ENCODE results near the gene PSTK. TPM values are rescaled to one million over a fixed set of nuclear protein-coding genes. Genes with fewer than 3 reads are reported as not detected.

Gene PSTK
- total RNA-seq, 2 experiments from 2014 or later, result 3.2 to 4.0 TPM

GRCh38 chr10:123024540-123024939 lies 44.3 kb downstream of the PSTK start:
- ChIA-PET POLR2A (no interaction called here), CTCF (interaction anchor here (1.8 to 2.1 kb wide), 2 partner anchors 8 to 19 kb away, joined by 5 to 12 read pairs; no protein-coding TSS in a partner anchor)
- Mint-ChIP-seq H3K4me1 (ENCODE audit: low read depth) (peaks cover 4% of the 10 kb centered on the region), H3K27me3 (ENCODE audit: low read depth) (no peaks in the 10 kb centered on the region), H3K9me3 (ENCODE audit: insufficient read depth) (no peaks in the 10 kb centered on the region), H3K27ac (no peak overlapping the region), H3K36me3 (ENCODE audit: low read depth) (no peaks in the 10 kb centered on the region), H3K4me3 (no peak overlapping the region)
- no peak for DNase-seq
- no peak for ATAC-seq

DNA sequence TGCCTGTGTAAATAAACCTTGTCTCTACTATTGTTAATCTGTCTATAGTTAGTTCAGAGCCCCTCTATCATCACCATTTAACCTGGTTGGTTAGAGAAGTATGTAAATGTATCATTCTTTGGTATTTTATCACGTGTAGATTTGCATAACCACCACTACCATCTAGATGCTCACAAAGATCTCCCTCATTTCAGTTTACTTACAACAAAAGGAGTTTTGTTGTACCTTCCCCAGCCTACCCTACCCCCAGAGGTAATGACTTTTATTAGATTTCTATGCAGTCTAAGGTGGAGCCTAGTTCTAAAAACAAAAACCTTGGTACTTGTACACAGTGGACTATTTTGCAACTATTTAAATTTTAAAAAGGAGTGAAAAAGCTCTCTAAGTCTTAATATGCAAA lies 46.1 kb downstream of the PSTK start:
- ChIA-PET POLR2A (no interaction called here), CTCF (no interaction called here)
- H3K4me3 Mint-ChIP-seq, result no peak overlapping the region
- no peak overlapping the region for H3K27ac Mint-ChIP-seq
- H3K36me3 Mint-ChIP-seq (ENCODE audit: low read depth), result no peaks in the 10 kb centered on the region
- H3K4me1 Mint-ChIP-seq (ENCODE audit: low read depth), result peaks cover 4% of the 10 kb centered on the region
- H3K9me3 Mint-ChIP-seq (ENCODE audit: insufficient read depth), result no peaks in the 10 kb centered on the region
- DNase-seq (no peak), ATAC-seq (no peak)
- no peaks in the 10 kb centered on the region for H3K27me3 Mint-ChIP-seq (ENCODE audit: low read depth)

DNA sequence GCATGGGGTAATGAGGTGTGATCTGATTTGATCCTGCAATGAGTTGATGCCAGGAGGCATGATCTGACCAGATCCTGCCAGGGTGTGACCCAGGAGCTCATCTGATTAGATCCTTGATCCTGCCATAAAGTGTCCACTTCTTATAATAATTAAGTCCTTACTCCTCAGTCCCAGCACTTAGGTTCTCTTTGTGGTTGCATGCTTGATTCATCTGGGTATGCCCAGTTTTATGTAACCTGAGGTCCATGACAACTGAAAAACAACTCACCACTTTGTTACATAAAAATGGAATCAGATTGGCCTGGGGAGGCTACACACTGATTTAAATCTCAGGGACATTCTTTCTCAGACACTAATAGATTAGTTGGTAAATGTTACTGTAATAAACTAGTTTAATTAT lies 47.7 kb downstream of the PSTK start:
- H3K4me3 Mint-ChIP-seq, result no peak overlapping the region
- CTCF ChIA-PET, result interaction anchor here (1.3 kb wide), 1 partner anchor 15 kb away, joined by 4 read pairs; no protein-coding TSS in a partner anchor
- H3K36me3 Mint-ChIP-seq (ENCODE audit: low read depth), result no peaks in the 10 kb centered on the region
- no peak for ATAC-seq
- peaks cover 4% of the 10 kb centered on the region for H3K4me1 Mint-ChIP-seq (ENCODE audit: low read depth)
- no peak overlapping the region for H3K27ac Mint-ChIP-seq
- H3K9me3 Mint-ChIP-seq (ENCODE audit: insufficient read depth), result no peaks in the 10 kb centered on the region
- no peak for DNase-seq
- no peaks in the 10 kb centered on the region for H3K27me3 Mint-ChIP-seq (ENCODE audit: low read depth)
- POLR2A ChIA-PET, result no interaction called here

GRCh38 chr10:123031124-123031523 lies 50.9 kb downstream of the PSTK start:
- POLR2A ChIA-PET, result no interaction called here
- no peaks in the 10 kb centered on the region for H3K4me1 Mint-ChIP-seq (ENCODE audit: low read depth)
- CTCF ChIA-PET, result interaction anchor here (1.1 kb wide), 1 partner anchor 10 kb away, joined by 5 read pairs; no protein-coding TSS in a partner anchor
- no peak for ATAC-seq
- DNase-seq, result no peak
- no peak overlapping the region for H3K4me3 Mint-ChIP-seq
- H3K27me3 Mint-ChIP-seq (ENCODE audit: low read depth), result no peaks in the 10 kb centered on the region
- H3K27ac Mint-ChIP-seq, result no peak overlapping the region
- H3K9me3 Mint-ChIP-seq (ENCODE audit: insufficient read depth), result no peaks in the 10 kb centered on the region
- peaks cover 4% of the 10 kb centered on the region for H3K36me3 Mint-ChIP-seq (ENCODE audit: low read depth)

- Mint-ChIP-seq H3K4me3 (no peak overlapping the region), H3K27me3 (ENCODE audit: low read depth) (no peaks in the 10 kb centered on the region), H3K9me3 (ENCODE audit: insufficient read depth) (no peaks in the 10 kb centered on the region), H3K4me1 (ENCODE audit: low read depth) (peaks cover 8% of the 10 kb centered on the region), H3K27ac (no peak overlapping the region), H3K36me3 (ENCODE audit: low read depth) (peaks cover 6% of the 10 kb centered on the region)
- ATAC-seq (no peak), DNase-seq (no peak)
- ChIA-PET CTCF (interaction anchor here (1.4 to 2.3 kb wide), 3 partner anchors 8 to 13 kb away, joined by 5 to 9 read pairs (median 5); no protein-coding TSS in a partner anchor), POLR2A (no interaction called here)
Measured at GRCh38 chr10:123034332-123034731, 54.1 kb downstream of the PSTK start.

- Mint-ChIP-seq H3K27ac (no peak overlapping the region), H3K9me3 (ENCODE audit: insufficient read depth) (no peaks in the 10 kb centered on the region), H3K27me3 (ENCODE audit: low read depth) (no peaks in the 10 kb centered on the region), H3K4me3 (no peak overlapping the region), H3K4me1 (ENCODE audit: low read depth) (peaks cover 11% of the 10 kb centered on the region), H3K36me3 (ENCODE audit: low read depth) (peaks cover 6% of the 10 kb centered on the region)
- POLR2A ChIA-PET, result no interaction called here
- ATAC-seq (no peak), DNase-seq (no peak)
- CTCF ChIA-PET, result no interaction called here
Measured at GRCh38 chr10:123035467-123036086, 55.4 kb downstream of the PSTK start.

DNA sequence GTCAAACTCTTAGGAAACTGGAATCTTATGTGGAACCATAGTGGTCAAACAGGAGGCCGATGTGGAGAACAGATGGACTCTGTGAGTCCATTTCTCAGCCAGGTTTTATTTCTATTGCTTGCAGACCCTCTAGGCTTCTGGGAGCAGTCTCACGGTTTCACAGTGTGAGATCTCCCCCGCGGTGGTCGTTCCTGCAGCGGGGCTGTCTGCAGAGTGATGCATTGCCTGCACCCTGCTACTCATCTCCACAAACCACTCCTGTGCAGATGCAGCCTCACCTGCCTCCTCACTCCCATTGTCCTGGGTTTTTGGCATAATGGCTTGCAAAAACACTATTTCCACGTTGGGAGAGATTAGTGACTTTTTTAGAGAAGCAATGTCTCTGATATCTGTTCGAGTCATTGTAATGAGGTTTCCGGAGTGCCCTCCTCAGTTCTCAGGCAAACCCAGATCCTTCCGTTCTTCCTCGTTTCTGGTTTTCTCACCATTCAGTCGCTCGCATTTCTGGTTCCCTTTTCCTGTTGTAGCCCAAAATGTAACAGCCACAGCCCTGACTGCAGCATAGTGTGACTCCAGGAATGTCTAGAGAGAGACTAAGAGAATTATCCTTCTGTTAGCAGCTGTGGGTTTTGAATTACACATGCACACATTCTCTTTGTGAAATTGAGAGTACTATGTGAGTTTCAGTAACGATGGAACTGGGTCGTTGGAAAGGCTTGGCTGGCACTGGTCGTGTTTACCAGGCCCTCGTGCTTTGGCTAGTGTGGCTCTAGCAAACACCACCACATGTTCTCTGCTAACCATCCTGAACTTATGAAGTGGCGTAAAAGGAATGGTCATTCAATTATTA lies 58.8 kb downstream of the PSTK start:
- ChIA-PET CTCF (interaction anchor here (0.7 kb wide), 1 partner anchor 521 kb away, joined by 3 read pairs; no protein-coding TSS in a partner anchor), POLR2A (no interaction called here)
- no peaks in the 10 kb centered on the region for H3K27me3 Mint-ChIP-seq (ENCODE audit: low read depth)
- peak overlapping the region; percentile 14 for H3K27ac Mint-ChIP-seq
- H3K4me1 Mint-ChIP-seq (ENCODE audit: low read depth), result peaks cover 11% of the 10 kb centered on the region
- DNase-seq (no peak), ATAC-seq (no peak)
- H3K9me3 Mint-ChIP-seq (ENCODE audit: insufficient read depth), result no peaks in the 10 kb centered on the region
- peaks cover 6% of the 10 kb centered on the region for H3K36me3 Mint-ChIP-seq (ENCODE audit: low read depth)
- H3K4me3 Mint-ChIP-seq, result no peak overlapping the region

DNA sequence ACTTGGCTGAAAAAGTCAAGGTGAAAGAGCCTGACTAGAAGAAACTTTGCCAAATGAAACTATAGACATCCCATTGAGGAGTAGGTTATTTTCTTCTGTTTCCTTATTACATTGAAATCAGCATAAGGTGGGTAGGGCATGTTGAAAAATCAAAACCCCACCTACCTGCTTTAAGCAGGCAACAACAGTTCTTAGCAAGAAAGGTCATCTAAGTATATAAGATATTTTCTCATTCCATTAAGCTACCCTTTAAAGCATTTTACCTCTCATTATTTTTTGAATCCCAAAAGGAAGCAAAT lies 59.4 kb downstream of the PSTK start:
- H3K27ac Mint-ChIP-seq, result no peak overlapping the region
- ChIA-PET CTCF (no interaction called here), POLR2A (no interaction called here)
- H3K36me3 Mint-ChIP-seq (ENCODE audit: low read depth), result peaks cover 6% of the 10 kb centered on the region
- H3K4me3 Mint-ChIP-seq, result no peak overlapping the region
- no peaks in the 10 kb centered on the region for H3K27me3 Mint-ChIP-seq (ENCODE audit: low read depth)
- ATAC-seq (no peak), DNase-seq (no peak)
- H3K9me3 Mint-ChIP-seq (ENCODE audit: insufficient read depth), result no peaks in the 10 kb centered on the region
- H3K4me1 Mint-ChIP-seq (ENCODE audit: low read depth), result peaks cover 11% of the 10 kb centered on the region

Other genes with a start within 250 kb of the PSTK start
- 1 to 10 TPM; 2.8 to 3.1 TPM for gene CUZD1, start 134.5 kb upstream of the PSTK start, total RNA-seq
- gene FAM24B, start 100.8 kb upstream of the PSTK start, total RNA-seq, result 10 to 100 TPM in 1 of 2 experiments, 1 to 10 TPM in 1; 9.3 to 11.0 TPM
- gene FAM24A, start 69.8 kb upstream of the PSTK start, total RNA-seq, result not detected
- 10 to 100 TPM; 11.5 to 12.7 TPM for gene C10orf88, start 26.2 kb upstream of the PSTK start, total RNA-seq
- gene IKZF5, start 28.4 kb downstream of the PSTK start, total RNA-seq, result 10 to 100 TPM; 12.1 to 12.5 TPM
- gene ACADSB, start 28.6 kb downstream of the PSTK start, total RNA-seq, result 10 to 100 TPM; 15.4 to 17.3 TPM
- gene HMX3, start 155.6 kb downstream of the PSTK start, total RNA-seq, result not detected
- not detected for gene HMX2, start 167.7 kb downstream of the PSTK start, total RNA-seq
- gene BUB3, start 174.0 kb downstream of the PSTK start, total RNA-seq, result 100 to 1,000 TPM; 265 to 267 TPM

Data from activated CD8-positive, alpha-beta T cell treated with anti-CD3 and anti-CD28 coated beads, Interleukin-2, amount 10 ng/mL, durations not matched to agents 7 days and 5 days (primary cell).